ENCODE measurements around the gene CDKN1C.

CDKN1C gene

GRCh38 chr11:2923446-2924375, 38.1 kb upstream of the CDKN1C start:
- no peak for DNase-seq (ENCODE audit: low read depth in 2 of 2)

GRCh38 chr11:2922655-2923054, 37.1 kb upstream of the CDKN1C start:
- no peak for DNase-seq (ENCODE audit: low read depth in 2 of 2)

GRCh38 chr11:2921742-2922493, 36.3 kb upstream of the CDKN1C start:
- DNase-seq (ENCODE audit: low read depth in 2 of 2), result no peak

- no peak for DNase-seq (ENCODE audit: low read depth in 2 of 2)
These were observed 35.7 kb upstream of the CDKN1C start for GRCh38 chr11:2921261-2921660.

- DNase-seq (ENCODE audit: low read depth in 2 of 2), result no peak
These were observed 34.8 kb upstream of the CDKN1C start for GRCh38 chr11:2920343-2920742.

- DNase-seq (ENCODE audit: low read depth in 2 of 2), result no peak
These were observed 34.3 kb upstream of the CDKN1C start for GRCh38 chr11:2919837-2920236.

- no peak for DNase-seq (ENCODE audit: low read depth in 2 of 2)
These were observed 33.6 kb upstream of the CDKN1C start for GRCh38 chr11:2919188-2919587.

- no peak for DNase-seq (ENCODE audit: low read depth in 2 of 2)
These were observed 32.4 kb upstream of the CDKN1C start for GRCh38 chr11:2917842-2918490.

- DNase-seq (ENCODE audit: low read depth in 2 of 2), result no peak
These were observed 31.5 kb upstream of the CDKN1C start for GRCh38 chr11:2916892-2917645.

- DNase-seq (ENCODE audit: low read depth in 2 of 2), result no peak
These were observed 30.7 kb upstream of the CDKN1C start for GRCh38 chr11:2916114-2916891.

GRCh38 chr11:2915473-2915872, 29.9 kb upstream of the CDKN1C start:
- DNase-seq (ENCODE audit: low read depth in 2 of 2), result no peak

GRCh38 chr11:2914455-2915195, 29.1 kb upstream of the CDKN1C start:
- DNase-seq (ENCODE audit: low read depth in 2 of 2), result no peak

GRCh38 chr11:2913776-2914175, 28.2 kb upstream of the CDKN1C start:
- no peak for DNase-seq (ENCODE audit: low read depth in 2 of 2)

- no peak for DNase-seq (ENCODE audit: low read depth in 2 of 2)
These were observed 27.4 kb upstream of the CDKN1C start for GRCh38 chr11:2913019-2913431.

GRCh38 chr11:2912498-2912897, 26.9 kb upstream of the CDKN1C start:
- no peak for DNase-seq (ENCODE audit: low read depth in 2 of 2)

- DNase-seq (ENCODE audit: low read depth in 2 of 2), result no peak
These were observed 26.3 kb upstream of the CDKN1C start for GRCh38 chr11:2911785-2912391.

GRCh38 chr11:2911088-2911784, 25.7 kb upstream of the CDKN1C start:
- DNase-seq (ENCODE audit: low read depth in 2 of 2), result no peak

GRCh38 chr11:2910401-2910955, 24.9 kb upstream of the CDKN1C start:
- no peak for DNase-seq (ENCODE audit: low read depth in 2 of 2)

All from stimulated activated CD8-positive, alpha-beta memory T cell treated with anti-CD3 and anti-CD28 coated beads, Interleukin-15, amount 100 ng/mL, for 4 hours (primary cell).